Cardiac fibroblast (primary cell): Measurements from ENCODE around the gene RGL1.

Experiments
- DNase-seq, 2 donors: peaks; one replicate each; pipeline versions ENCODE4 v3.0.0 to v3.0.0-alpha.2; 2010; ENCODE audit warnings: low read depth in 2 of 2
- H3K4me3 ChIP-seq, 2 donors: replicated peaks in 1 of 2; 1 replicate in 1 of 2; 2 replicates in 1 of 2; pipeline ENCODE4 v1.5.1; 2011; ENCODE audit warnings: low read depth in 2 of 2, low read length in 2 of 2, mild to moderate bottlenecking in 2 of 2, moderate library complexity in 1 of 2
- CTCF ChIP-seq: IDR thresholded peaks from one replicate; pipeline ENCODE4 v1.5.1; 2011; ENCODE audit warnings: low read depth, mild to moderate bottlenecking, low read length, inconsistent platforms

The RGL1 gene

GRCh38 chr1:183777328-183777727 is 27.6 kb upstream of the RGL1 start:
- DNase-seq, result peak in 1 of 2 donors; percentile 8
- no peak overlapping the region for H3K4me3 ChIP-seq
- TF ChIP-seq CTCF, result no peak

GRCh38 chr1:183778045-183778444 is 26.9 kb upstream of the RGL1 start:
- no peak overlapping the region for H3K4me3 ChIP-seq
- no peak for TF ChIP-seq CTCF
- no peak for DNase-seq

GRCh38 chr1:183778568-183779433 is 26.1 kb upstream of the RGL1 start:
- no peak for TF ChIP-seq CTCF
- no peak for DNase-seq
- no peak overlapping the region for H3K4me3 ChIP-seq

- no peak for DNase-seq
- no peak overlapping the region for H3K4me3 ChIP-seq
- TF ChIP-seq CTCF, result no peak
These were observed 24.8 kb upstream of the RGL1 start for GRCh38 chr1:183780159-183780558.

- no peak for DNase-seq
- TF ChIP-seq CTCF, result no peak
- no peak overlapping the region for H3K4me3 ChIP-seq
These were observed 24.2 kb upstream of the RGL1 start for GRCh38 chr1:183780757-183781156.

- TF ChIP-seq CTCF, result no peak
- H3K4me3 ChIP-seq, result no peak overlapping the region
- peak; percentile 44 to 61 for DNase-seq
These were observed 21.6 kb upstream of the RGL1 start for GRCh38 chr1:183783342-183783741.
